CD14-positive monocyte (primary cell): ENCODE results near the gene ART4. TPM values are rescaled to one million over a fixed set of nuclear protein-coding genes. Genes with fewer than 3 reads are reported as not detected.

ENCODE experiments used
- DNase-seq, 3 donors: peaks; one replicate each; pipeline ENCODE4 v3.0.0-alpha.2; 2011 to 2022
- H2AFZ ChIP-seq: 2 replicates; pipeline ENCODE4 v1.6.0; 2012; ENCODE audit warnings: mild to moderate bottlenecking, low read depth, low read length, inconsistent platforms; ENCODE audit not compliant: insufficient read depth, poor library complexity, severe bottlenecking
- H3K27ac ChIP-seq, 2 donors: 1 replicate in 1 of 2; 2 replicates in 1 of 2; pipeline ENCODE4 v1.5.1; 2012 to 2013; ENCODE audit warnings: low read length in 2 of 2, control low read depth in 1 of 2, inconsistent platforms in 1 of 2, low read depth in 1 of 2, mild to moderate bottlenecking in 1 of 2
- H3K27me3 ChIP-seq, 2 donors: one replicate each; pipeline versions ENCODE4 v1.6.0 to v1.6.1; 2011 to 2013; ENCODE audit warnings: low read length in 2 of 2; ENCODE audit not compliant: control insufficient read depth in 2 of 2, insufficient read depth in 2 of 2
- H3K36me3 ChIP-seq, 2 donors: replicated peaks in 1 of 2; 1 replicate in 1 of 2; 2 replicates in 1 of 2; pipeline versions ENCODE4 v1.5.1 to v1.6.1; 2012 to 2013; ENCODE audit warnings: low read length in 2 of 2, control low read depth in 1 of 2, inconsistent platforms in 1 of 2, mild to moderate bottlenecking in 1 of 2; ENCODE audit not compliant: insufficient read depth in 2 of 2, control insufficient read depth in 1 of 2
- H3K4me1 ChIP-seq, 2 donors: 1 replicate in 1 of 2; 2 replicates in 1 of 2; pipeline versions ENCODE4 v1.5.1 to v1.6.1; 2012 to 2013; ENCODE audit warnings: low read length in 2 of 2, control low read depth in 1 of 2, inconsistent platforms in 1 of 2, mild to moderate bottlenecking in 1 of 2, moderate library complexity in 1 of 2; ENCODE audit not compliant: insufficient read depth in 2 of 2, control insufficient read depth in 1 of 2
- H3K4me2 ChIP-seq: replicated peaks from 2 replicates; pipeline ENCODE3; 2012; ENCODE audit warnings: low read length, moderate library complexity, mild to moderate bottlenecking; ENCODE audit not compliant: poor library complexity, severe bottlenecking; ENCODE audit errors: extremely low read depth
- H3K4me3 ChIP-seq, 3 experiments: fragments of 200-600 bp in 1 of 3; sonication (generic) in 1 of 3; replicated peaks in 1 of 3; 1 replicate in 2 of 3; 2 replicates in 1 of 3; pipeline ENCODE4 v1.5.1; 2011 to 2013; ENCODE audit warnings: low read length in 3 of 3, mild to moderate bottlenecking in 3 of 3, control low read depth in 2 of 3, low read depth in 2 of 3, inconsistent platforms in 1 of 3, moderate library complexity in 1 of 3
- H3K79me2 ChIP-seq: 2 replicates; pipeline ENCODE4 v1.6.0; 2012; ENCODE audit warnings: mild to moderate bottlenecking, control low read depth, inconsistent platforms, low read length, moderate library complexity; ENCODE audit not compliant: insufficient read depth
- H3K9ac ChIP-seq: 2 replicates; pipeline ENCODE4 v1.6.0; 2017; ENCODE audit warnings: low read length, mild to moderate bottlenecking; ENCODE audit not compliant: insufficient read depth, poor library complexity, severe bottlenecking
- H3K9me3 ChIP-seq, 2 donors: replicated peaks in 1 of 2; 1 replicate in 1 of 2; 2 replicates in 1 of 2; pipeline versions ENCODE4 v1.5.1 to v1.6.1; 2012 to 2013; ENCODE audit warnings: low read length in 2 of 2, control low read depth in 1 of 2; ENCODE audit not compliant: control insufficient read depth in 1 of 2, insufficient read depth in 1 of 2
- H4K20me1 ChIP-seq: 2 replicates; pipeline ENCODE4 v1.6.0; 2012; ENCODE audit warnings: mild to moderate bottlenecking, low read length, control low read depth, moderate library complexity; ENCODE audit not compliant: insufficient read depth
- H3K27ac Mint-ChIP-seq, 7 donors: one replicate each; pipeline ENCODE4 v1.8.0; 2020; ENCODE audit warnings: mild to moderate bottlenecking in 7 of 7, mixed read lengths in 7 of 7, moderate library complexity in 6 of 7, inconsistent platforms in 2 of 7
- H3K27me3 Mint-ChIP-seq, 3 donors: one replicate each; pipeline ENCODE4 v1.8.0; 2021 to 2022; ENCODE audit warnings: low read depth in 3 of 3, mild to moderate bottlenecking in 3 of 3, mixed read lengths in 3 of 3, moderate library complexity in 3 of 3, inconsistent platforms in 1 of 3
- H3K36me3 Mint-ChIP-seq, 2 donors: one replicate each; pipeline ENCODE4 v1.8.0; 2020; ENCODE audit warnings: mixed read lengths in 2 of 2, inconsistent platforms in 1 of 2, mild to moderate bottlenecking in 1 of 2
- H3K4me1 Mint-ChIP-seq: one replicate; pipeline ENCODE4 v1.8.0; 2020; ENCODE audit warnings: mild to moderate bottlenecking, mixed read lengths
- H3K4me3 Mint-ChIP-seq, 2 donors: one replicate each; pipeline ENCODE4 v1.8.0; 2020; ENCODE audit warnings: mild to moderate bottlenecking in 2 of 2, mixed read lengths in 2 of 2, moderate library complexity in 1 of 2
- H3K9me3 Mint-ChIP-seq, 7 donors: one replicate each; pipeline ENCODE4 v1.8.0; 2020 to 2022; ENCODE audit warnings: mixed read lengths in 7 of 7, mild to moderate bottlenecking in 6 of 7, moderate library complexity in 6 of 7, inconsistent platforms in 2 of 7
- WGBS: methylation state at CpG from one replicate; pipeline ENCODE4 v1.1.5; 2013; ENCODE audit warnings: missing lambda C conversion rate; ENCODE audit not compliant: insufficient coverage; 5-methylcytosine and 5-hydroxymethylcytosine counted together
- intact Hi-C, 2 donors: fragments of 100-400 bp; cut with micrococcal nuclease; formaldehyde crosslinking; loops; one replicate each; pipeline versions ENCODE4 v1.15.0 to v1.15.1; 2023
- polyA plus RNA-seq, 3 donors: library from polyadenylated mRNA; depleted of rRNA in 1 of 3; unstranded in 2 of 3; stranded (reverse) in 1 of 3; fragments of 300-500 nt in 2 of 3; fragments of >200 nt in 1 of 3; fragmentation: Illumina TruSeq in 2 of 3; gene quantifications; 1 replicate in 2 of 3; 2 replicates in 1 of 3; pipeline ENCODE4 v1.2.3, GENCODE V29; 2012 to 2021
- TF ChIP-seq, protein P1 (sequence below): fragments of 200-600 bp; IDR thresholded peaks from one replicate; pipeline ENCODE4 v1.8.0; 2022; ENCODE audit warnings: antibody characterized with exemption, mild to moderate bottlenecking

Gene ART4
- polyA plus RNA-seq, 3 donors: not detected

DNA sequence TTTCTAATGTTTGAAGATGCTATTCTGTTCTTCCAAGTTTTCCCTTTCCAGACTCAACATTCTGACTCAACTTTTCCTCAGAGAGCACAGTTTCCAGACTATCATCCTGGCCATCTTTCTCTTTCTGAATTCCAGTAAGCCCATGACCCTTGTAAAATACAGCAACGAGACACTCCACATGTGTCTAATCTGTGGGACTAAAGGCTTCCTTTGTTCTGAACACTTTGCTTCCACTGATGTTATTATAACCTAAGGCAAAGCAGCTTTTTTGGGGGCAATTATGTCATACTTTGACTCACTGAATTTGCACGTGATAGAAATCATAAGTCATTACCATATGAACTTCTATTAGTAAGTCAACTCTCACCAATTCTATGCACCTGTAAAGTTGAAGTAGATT, 6.3 kb upstream of the ART4 start:
- H2AFZ ChIP-seq: no peak overlapping the region
- WGBS: 100% methylated on average over 1 of the region's 2 CpGs
- H3K27ac ChIP-seq: no peak overlapping the region
- no peaks in the 10 kb centered on the region for H3K36me3 ChIP-seq
- H3K4me1 ChIP-seq: no peaks in the 10 kb centered on the region
- peaks cover 0 to 2% (median 2%) of the 10 kb centered on the region in 3 donors for H3K27me3 Mint-ChIP-seq
- no peak overlapping the region for H3K4me2 ChIP-seq
- H3K79me2 ChIP-seq: no peaks in the 10 kb centered on the region
- no peak overlapping the region for H3K4me3 ChIP-seq
- H3K27me3 ChIP-seq: no peaks in the 10 kb centered on the region
- no peak for DNase-seq
- H3K27ac Mint-ChIP-seq: no peak overlapping the region
- H3K9me3 ChIP-seq: no peaks in the 10 kb centered on the region
- intact Hi-C loops: loop anchor here (5.0 to 10.0 kb wide), 2 partner anchors 85 to 148 kb away; partner anchors contain the start of gene ERP27 (in 1 of the 2)
- H3K36me3 Mint-ChIP-seq: no peaks in the 10 kb centered on the region
- no peaks in the 10 kb centered on the region for H4K20me1 ChIP-seq
- H3K4me3 Mint-ChIP-seq: no peak overlapping the region
- TF ChIP-seq, protein P1, sequence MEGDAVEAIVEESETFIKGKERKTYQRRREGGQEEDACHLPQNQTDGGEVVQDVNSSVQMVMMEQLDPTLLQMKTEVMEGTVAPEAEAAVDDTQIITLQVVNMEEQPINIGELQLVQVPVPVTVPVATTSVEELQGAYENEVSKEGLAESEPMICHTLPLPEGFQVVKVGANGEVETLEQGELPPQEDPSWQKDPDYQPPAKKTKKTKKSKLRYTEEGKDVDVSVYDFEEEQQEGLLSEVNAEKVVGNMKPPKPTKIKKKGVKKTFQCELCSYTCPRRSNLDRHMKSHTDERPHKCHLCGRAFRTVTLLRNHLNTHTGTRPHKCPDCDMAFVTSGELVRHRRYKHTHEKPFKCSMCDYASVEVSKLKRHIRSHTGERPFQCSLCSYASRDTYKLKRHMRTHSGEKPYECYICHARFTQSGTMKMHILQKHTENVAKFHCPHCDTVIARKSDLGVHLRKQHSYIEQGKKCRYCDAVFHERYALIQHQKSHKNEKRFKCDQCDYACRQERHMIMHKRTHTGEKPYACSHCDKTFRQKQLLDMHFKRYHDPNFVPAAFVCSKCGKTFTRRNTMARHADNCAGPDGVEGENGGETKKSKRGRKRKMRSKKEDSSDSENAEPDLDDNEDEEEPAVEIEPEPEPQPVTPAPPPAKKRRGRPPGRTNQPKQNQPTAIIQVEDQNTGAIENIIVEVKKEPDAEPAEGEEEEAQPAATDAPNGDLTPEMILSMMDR: no peak
- H3K4me1 Mint-ChIP-seq: peaks cover 2% of the 10 kb centered on the region
- no peak overlapping the region for H3K9ac ChIP-seq
- no peaks in the 10 kb centered on the region for H3K9me3 Mint-ChIP-seq

DNA sequence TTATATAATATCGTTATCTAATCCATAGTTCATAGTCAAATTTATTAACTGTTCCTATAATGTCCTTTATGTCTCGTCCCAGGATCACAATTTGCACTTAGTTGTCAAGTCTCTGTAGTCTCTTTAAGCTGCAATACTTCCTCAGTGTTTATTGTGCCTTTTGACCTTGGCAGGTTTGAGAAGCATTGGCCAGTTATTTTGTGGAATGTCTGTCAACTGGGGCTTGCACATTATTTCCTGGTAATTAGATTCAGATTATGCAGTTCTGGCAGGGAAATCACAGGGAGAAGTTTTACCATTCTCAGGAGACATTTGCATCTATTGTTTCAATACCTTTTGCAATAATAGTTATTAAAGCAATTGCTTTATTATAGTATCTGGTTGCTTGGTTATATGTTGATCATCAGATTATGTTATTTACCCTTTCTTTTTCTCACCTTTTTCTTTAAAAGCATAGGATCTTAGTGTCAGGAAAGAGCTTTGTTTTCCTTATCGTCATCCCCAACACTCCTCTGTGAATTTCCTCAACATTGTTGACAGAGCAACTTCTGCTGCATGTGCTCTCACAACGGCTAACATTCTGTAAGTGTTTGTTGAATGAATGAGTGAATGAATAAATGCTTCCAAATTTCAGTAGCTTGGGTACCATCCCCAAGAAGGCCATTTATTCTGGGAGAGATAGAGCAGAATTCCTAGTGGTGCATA, 3.7 kb upstream of the ART4 start:
- Histone ChIP-seq H3K4me2 (no peak overlapping the region), H2AFZ (no peak overlapping the region), H3K27me3 (no peaks in the 10 kb centered on the region), H3K4me1 (no peaks in the 10 kb centered on the region), H3K9me3 (no peaks in the 10 kb centered on the region), H4K20me1 (no peaks in the 10 kb centered on the region), H3K27ac (no peak overlapping the region), H3K9ac (no peak overlapping the region), H3K79me2 (no peaks in the 10 kb centered on the region), H3K36me3 (no peaks in the 10 kb centered on the region), H3K4me3 (no peak overlapping the region)
- intact Hi-C loops: loop anchor here (5.0 to 10.0 kb wide), 2 partner anchors 88 to 150 kb away; partner anchors contain the start of gene ERP27 (in 1 of the 2)
- TF ChIP-seq, protein P1: no peak
- H3K9me3 Mint-ChIP-seq: no peaks in the 10 kb centered on the region
- H3K4me1 Mint-ChIP-seq: peaks cover 2% of the 10 kb centered on the region
- peaks cover 0 to 3% (median 2%) of the 10 kb centered on the region in 3 donors for H3K27me3 Mint-ChIP-seq
- H3K27ac Mint-ChIP-seq: no peak overlapping the region
- H3K36me3 Mint-ChIP-seq: no peaks in the 10 kb centered on the region
- no peak for DNase-seq
- no CpG with 5 or more reads among the region's 4 CpGs for WGBS
- H3K4me3 Mint-ChIP-seq: no peak overlapping the region
